Measurements from ENCODE around the gene ADAMTS17.

ADAMTS17 gene

DNA sequence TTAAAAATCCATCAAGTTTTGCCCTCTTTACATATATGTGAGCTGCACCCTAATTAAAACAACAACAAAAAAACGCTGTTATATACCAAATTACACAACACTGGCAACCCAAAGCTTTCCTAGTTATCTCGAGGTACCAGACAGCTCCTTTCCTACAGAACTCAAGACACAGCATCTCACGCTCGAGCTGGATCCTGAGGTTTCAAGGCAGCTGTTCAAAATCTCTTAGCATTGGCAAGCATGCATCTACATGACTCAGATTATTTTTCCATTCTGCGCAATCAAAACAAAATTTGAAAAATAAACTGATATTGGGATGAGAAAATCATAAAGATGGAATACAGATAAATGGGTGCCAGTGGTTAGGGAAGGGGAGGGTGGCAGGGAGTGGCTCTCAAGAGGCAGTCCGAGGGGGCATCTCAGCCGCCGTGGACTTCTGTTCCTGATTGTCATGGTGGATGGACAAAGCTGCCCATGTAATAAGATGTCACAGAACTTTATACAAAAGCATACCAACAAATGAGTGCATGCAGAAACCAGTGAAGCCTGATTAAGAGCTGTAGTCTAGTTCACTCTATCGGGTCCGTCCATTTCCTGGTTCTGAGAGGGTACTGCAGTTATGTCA lies 91.5 kb downstream of the ADAMTS17 start:
- no peak for DNase-seq (ENCODE audit: low read depth in 1 of 2, low spot score in 1 of 2)

DNA sequence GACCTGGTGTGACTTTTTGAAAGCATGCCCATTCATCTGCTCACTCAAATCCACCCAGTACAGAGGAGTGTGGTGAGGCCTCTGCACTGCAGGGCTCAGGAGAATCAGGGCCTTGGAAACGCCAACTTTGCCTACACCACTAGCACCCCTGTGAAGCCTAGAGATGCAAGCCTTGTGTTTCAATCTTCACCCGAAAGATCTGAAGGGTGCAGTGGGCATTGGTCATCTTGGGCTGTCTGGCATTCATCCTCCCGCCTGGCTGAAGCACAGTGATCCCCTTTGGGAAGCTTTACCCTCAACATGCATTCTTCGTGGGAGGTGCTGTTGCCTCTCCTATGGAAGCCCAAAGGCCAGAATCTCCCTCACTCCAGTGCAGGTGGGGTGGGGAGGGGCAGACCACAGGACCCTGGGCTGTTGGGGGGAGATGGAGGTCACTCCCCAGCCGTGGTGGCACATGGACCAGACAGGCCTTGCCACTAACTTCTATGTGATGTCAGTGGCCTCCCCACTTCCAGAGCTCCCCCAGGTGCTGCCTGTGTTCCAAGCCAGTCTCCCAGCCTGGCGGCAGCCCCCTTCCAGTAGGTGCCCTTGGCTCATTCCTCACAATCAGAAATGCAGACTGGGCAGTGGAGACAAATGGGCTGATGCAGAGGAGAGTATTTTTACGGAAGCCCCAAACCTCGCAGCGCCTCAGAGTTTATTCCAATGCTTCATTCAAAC lies 92.5 kb downstream of the ADAMTS17 start:
- no peak for DNase-seq (ENCODE audit: low read depth in 1 of 2, low spot score in 1 of 2)

DNA sequence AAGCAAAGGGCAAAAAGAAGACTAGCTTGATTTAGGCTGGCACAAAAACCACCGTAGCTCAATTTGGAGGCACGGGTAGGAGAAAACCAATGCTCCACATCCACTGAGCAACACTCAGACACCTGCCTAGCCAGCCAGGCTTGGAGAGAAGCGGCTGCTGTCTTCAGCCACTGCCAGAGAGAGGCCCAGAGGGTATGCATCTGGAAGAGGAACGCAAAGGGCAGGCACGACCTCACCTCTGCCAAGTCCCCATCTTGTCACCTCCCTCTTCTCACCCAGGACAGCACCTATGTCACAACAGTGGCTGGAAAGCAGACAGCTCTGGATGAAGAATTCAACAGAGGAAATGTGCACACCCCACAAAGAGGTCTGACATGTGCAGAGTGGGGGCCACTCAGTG lies 93.5 kb downstream of the ADAMTS17 start:
- DNase-seq (ENCODE audit: low read depth in 1 of 2, low spot score in 1 of 2): no peak

DNA sequence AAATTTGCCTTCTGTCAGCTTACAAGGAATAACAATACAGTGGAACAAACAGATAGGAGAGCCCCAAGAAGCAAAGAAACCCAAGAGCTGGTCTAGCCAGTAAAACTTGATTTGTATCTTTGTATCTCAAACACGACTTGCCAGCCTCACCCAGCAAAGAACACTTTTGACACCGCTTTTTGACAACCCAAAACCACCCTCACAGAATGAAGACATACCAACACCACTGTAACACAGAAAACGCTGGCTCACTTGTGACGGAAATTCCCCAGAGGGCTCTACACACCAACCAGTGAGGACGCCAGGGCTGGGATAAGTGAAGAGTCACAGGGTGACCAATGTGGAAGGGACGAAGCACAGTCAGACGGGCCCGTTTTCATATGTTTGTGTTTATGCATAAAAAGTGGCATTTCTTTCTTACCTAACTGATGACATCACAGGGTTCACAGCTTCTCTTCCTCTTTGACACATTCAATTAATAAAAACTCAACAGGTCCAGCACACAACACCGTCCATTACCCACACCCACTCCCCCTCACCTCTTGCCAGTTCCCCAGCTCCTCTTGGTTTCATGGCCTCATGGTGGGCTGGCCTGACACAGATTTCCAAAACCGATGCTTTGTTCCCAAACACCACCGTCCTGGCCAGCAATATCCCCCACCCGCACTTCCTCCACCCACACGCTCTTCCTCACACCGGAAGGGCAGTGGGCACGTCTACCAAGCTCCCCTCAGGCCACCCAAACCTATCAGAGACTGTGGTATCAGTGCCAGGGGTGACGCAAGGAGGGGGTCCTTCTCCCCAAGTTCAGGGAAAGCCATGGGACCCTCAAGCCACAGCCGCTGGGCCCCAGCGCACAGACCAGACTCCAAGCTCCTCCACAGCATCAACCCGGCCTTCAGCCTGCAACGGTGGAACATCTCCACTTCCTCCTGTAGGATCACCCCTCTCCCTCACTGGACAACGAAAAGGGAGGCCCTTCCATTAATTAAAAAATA lies 94.2 kb downstream of the ADAMTS17 start:
- no peak for DNase-seq (ENCODE audit: low read depth in 1 of 2, low spot score in 1 of 2)

DNA sequence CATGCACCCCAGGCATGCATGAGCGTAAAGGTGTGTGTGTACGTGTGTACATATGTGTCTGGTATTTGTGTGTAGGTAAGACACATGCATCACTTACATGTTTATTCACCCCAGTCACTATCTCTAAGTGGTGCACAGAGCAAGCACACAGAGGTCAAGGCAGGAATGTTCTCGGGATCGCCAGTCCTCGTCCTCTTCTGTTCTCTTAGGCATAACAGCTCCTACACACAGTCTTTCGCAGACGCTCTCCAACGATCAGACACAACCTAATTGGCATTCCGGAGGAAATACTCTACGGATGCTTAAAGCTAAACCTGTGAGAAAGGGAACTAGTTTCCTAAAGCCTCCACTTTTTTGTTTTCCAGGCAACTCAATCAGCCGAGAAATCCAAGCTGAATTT lies 95.9 kb downstream of the ADAMTS17 start:
- DNase-seq (ENCODE audit: low read depth in 1 of 2, low spot score in 1 of 2): no peak

DNA sequence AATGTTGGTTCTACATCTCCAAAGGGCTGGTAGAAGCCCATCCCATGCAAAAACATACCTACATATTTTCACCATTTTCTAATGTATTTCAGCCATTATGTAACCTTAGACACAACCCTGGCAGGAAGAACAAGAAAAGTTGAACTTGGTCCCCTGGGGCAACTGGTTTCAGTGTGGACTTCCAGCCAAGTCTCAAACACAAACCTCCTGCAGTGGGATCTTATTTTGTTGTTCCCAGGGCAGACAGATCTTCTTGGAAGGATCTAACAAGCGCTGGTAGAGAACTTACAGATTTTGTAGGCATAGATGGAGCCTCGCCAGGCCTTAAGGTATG lies 96.3 kb downstream of the ADAMTS17 start:
- no peak for DNase-seq (ENCODE audit: low read depth in 1 of 2, low spot score in 1 of 2)

DNA sequence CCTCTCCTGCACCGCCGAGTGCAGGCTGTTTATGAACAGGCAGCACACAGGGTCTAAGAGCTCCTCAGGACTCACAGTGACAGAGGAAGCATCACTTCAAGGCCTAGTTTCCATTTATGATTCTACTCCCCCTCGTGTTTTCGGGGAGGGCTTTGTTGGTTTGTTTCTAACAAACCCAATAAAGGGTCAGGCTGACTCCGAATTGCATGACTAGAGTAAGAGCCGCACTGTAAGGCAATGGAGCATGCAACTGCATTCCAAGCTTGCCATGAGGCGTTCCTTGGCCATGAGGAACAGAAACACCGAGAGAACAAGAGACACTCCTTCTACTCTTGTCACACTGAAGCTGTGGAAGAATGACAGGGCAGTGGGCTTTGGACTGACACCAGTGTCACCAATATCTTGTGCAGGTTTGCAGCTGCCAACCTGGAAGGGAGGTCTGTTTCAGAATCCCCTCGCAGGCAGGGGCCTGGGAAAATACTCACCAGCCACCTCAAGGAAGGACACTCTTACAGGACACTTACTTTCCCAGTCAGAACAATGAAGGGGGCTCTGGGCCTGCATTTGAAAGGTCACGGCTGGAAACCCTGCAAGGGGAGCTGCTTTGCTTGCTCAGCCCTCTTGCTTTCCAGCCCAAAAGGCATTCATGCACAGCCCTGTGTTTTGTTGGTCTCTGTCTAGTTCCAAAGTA lies 96.8 kb downstream of the ADAMTS17 start:
- DNase-seq (ENCODE audit: low read depth in 1 of 2, low spot score in 1 of 2): no peak

DNA sequence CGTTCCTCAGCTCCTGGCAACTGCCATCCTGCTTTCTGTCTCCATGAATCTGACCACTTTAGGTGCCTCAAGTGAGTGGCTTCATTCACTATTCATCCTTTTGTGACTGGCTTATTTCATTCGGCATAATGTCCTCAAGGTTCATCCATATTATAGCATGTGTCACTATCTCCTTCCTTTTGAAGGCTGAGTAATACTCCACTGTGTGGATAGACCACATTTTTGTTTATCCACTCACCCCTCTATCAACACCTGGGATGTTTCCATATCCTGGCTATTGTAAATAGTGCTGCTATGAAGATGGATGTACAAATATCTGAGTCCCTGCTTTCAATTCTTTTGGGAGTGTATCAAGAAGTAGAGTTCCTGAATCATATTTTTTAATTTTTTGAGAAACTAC lies 98.8 kb downstream of the ADAMTS17 start:
- DNase-seq (ENCODE audit: low read depth in 1 of 2, low spot score in 1 of 2): no peak

DNA sequence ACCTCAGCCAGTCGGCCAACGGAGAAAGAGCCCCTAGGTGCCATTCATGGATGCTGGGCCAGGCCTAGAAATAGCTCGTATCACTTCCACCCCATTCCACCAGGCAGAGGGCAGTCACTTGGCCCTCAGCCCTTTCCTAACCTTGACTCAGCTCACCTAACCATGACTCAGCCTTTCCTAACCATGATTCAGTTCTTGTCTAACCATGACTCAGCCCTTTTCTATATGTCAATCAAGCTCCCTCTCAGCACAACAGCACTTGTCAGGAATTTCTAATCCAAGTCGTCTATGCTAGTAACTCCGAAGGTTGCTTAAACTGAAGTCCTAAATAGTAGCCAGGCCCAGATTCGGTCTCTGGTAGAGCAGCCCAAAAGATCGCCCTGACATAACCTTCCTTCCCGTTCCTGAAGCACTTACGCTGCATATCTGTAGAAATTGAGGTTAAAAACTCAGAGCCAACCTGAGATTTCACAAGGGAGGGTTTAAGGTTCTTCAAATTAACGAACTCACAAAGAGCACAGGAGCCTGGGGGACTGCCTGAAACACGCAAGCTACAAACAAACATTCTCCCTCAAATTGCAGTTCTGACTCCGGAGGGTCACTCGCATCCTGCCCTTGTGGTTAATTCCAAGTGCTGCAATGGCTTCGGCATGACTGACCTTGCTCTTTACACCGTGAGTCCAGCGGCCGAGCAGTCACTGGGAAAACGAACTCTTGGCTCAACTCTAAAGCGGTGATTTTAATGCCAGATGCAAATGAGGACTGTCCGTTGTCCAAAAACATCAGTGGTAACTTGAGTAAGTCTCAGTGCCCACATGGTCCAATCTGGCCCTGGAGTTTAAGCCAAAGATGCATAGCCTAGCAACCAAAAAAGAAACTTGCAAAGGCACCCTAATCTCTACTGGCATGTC lies 99.9 kb downstream of the ADAMTS17 start:
- DNase-seq (ENCODE audit: low read depth in 1 of 2, low spot score in 1 of 2): no peak

DNA sequence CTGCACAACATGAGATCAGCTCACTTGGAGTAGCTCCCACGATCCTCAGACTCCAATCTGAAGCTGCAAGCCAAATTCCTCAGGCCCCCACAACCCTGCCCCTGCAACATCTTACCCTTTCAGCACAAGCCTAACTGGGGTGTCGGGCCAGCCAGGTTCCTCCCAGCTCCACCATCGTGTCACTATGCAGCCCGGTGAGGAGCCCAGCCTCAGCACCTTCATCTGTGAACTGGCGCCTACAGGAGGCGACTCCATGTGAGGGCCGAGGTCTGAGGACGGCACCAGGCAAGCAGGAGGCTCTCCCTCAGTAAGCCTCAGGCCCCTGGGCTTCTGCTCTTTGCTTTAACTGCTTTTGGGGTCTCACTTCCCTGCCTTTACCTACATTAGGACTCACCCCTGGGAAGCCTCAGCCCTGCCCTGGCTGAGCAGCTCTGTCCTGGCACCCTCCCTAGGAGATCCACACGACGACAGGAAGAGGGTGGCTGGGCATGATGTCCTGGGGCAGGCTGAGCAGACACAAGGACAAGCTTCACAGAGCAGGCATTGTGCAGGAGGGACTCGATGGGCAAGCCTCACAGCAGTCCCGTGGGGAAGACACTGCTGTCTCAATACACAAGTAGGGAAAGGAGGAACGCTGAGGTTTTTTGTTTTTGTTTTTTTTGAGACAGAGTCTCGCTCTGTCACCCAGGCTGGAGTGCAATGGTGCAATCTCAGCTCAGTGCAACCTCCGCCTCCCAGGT lies 104.6 kb downstream of the ADAMTS17 start:
- no peak for DNase-seq (ENCODE audit: low read depth in 1 of 2, low spot score in 1 of 2)

DNA sequence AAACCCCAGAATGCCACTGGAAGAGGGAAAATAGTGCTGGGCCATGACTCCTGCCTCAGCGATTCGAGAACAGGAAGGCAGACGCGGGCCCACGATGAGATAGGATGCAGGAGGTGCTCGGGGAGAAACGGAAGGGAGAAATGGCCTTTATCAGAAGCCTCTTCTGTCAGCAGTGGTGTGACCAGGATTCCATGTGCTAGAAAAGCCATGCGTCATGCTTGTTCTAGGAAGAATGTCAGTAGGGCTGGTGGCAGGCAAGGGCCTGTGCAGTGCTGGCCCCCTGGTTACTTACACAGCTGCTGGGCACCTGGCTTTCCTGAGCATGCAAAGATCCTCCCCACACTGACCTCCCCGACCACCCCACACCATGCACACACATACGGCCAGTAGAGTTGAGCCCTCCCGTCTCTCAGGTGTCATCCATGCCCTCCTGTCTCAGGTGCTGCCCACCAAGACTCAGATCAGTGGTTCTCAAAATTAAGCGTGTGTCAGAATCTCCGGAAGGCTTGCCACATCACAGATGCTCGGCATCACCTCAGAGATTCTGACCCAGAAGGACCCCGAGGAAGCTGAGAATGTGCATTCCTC lies 106.7 kb downstream of the ADAMTS17 start:
- DNase-seq (ENCODE audit: low read depth in 1 of 2, low spot score in 1 of 2): no peak

DNA sequence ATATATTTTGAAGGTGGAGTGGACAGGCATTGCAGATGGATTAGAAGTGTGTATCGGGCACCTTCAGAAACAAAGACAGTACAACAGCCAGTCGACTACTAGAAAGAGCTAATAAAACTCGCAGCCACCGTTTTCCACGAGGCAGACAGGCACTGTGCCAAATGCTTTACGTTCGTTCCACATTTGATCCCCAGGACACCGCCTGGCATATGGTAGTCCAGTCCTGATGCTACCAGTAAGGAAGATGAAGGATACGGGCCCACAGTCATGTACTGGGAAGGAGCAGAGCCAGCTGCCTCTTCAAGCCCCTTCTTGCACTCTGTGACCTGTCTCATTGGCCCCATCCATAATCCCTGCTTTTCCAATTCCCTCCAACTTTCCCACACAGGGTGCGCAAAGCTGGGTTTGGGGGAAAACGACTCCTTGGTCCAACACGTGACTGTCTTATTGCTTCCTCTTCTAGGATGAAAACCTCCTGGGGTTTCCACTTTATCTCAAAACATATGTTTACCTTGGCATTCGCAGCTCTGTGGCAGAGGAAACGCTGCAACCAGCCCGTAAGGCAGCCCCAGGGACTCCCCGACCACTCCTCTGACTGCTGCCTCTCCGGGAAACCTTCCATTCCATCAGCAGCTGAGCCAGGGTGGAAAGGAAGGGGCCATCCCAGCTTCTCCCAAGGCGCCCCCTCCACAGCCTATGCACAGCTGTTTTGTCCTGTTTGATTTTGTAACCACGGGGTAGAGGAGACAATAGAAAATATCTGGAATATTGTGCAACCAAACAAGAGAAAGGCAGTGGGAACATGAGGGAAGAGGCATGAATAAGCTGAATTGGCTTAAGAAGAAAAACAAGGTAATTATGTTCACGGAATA lies 107.4 kb downstream of the ADAMTS17 start:
- no peak for DNase-seq (ENCODE audit: low read depth in 1 of 2, low spot score in 1 of 2)

DNA sequence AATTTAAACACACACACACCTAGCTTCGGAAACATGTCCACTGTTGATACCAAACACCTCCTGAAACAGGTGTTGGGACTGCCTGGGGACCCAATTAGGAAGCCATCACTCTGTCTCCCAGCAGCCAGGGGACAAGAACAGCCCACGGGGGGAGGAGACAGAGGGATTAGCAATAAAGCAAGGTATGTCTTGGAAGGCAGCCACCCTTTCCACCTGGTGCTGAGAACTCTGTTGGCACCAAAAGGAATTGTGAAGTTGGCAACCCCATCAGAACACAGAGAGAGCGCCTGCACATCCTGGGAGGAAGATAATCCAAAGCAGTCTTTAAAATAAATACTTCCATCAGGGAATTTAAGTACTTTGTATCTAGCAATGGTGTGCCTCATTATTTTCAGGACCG lies 111.0 kb downstream of the ADAMTS17 start:
- DNase-seq (ENCODE audit: low read depth in 1 of 2, low spot score in 1 of 2): no peak

DNA sequence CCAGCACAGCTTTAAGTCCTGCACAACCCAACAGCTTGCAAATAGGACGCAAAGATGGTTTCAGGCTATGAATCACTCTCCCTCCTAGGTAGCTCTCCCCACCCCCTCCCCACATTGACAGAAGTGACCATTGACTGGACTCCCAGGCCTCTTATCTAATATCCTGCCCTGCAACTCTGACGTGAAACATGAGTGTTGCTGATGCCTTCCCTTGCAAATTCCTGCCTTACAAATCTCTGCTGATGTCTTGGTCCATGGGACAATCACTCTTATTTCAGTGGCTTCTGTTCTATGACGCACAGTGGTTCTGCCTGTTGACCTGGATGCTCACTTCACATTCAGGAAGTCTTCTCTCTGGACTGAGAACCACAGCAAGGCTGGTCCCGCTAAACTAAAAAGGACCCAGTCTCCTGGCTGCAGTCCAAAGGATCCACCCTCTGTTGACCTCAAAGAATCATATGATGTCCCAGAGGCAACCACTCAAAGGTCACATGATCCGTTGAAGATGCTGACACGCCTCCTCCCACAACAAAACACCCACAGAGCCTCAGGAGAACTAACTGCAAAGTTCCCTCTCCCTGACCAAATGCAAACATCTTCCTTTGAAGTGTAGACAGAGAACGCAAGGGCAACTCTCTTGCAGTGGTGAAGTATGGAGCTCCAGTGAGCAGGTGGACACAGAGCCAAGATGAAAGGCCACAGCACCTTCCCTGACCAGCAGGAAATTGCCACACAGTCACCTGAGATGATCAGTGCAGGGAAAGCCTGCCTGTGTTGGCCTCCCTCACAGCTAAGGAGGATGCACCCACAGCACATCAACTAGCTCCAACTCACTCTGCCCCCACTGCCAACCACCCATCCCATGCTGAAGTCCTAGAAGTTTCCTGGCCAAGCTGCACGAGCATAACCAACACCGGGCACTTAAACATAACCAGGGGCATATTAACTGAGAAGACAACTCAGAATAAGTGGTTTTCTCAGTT lies 112.3 kb downstream of the ADAMTS17 start:
- DNase-seq (ENCODE audit: low read depth in 1 of 2, low spot score in 1 of 2): no peak

DNA sequence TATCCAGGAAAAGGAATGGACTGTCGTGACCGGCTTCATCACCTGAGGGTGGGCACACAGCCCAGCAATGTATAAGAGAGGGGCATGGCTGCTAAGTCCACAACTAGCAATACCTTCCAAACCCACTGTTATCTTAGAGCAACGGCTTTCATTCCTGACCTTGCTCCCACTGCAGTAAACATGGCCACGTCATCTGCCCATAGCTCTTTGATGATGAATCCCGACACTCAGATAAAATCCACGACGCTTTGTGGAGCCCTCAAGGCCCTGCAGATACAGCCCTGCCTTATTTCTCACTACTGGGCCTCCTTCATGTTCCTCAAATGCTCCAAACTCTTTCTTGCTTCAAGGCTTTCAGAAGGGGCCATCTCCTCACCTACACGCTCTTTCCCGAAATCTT lies 114.0 kb downstream of the ADAMTS17 start:
- no peak for DNase-seq (ENCODE audit: low read depth in 1 of 2, low spot score in 1 of 2)

DNA sequence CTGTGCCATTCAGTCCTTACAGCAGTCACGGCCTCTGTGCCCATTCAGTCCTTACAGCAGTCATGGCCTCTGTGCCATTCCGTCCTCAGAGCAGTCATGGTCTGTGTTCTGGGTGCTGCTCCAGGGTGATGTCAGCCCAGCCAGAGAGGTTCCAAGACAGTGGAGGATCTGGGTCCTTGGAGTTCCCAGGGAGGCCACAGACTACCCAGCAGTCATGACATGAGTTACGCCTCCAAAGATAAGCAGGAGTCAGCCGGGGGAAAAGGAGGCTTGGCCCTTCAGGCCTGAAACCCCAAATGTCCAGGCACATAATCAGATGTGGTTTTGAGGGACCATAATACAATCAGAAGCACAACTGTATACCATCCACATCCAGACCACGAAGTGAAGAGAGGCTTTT lies 115.7 kb downstream of the ADAMTS17 start:
- no peak for DNase-seq (ENCODE audit: low read depth in 1 of 2, low spot score in 1 of 2)

Data from stimulated activated CD4-positive, alpha-beta T cell treated with anti-CD3 and anti-CD28 coated beads, Interleukin-15, amount 100 ng/mL, for 1 hour (primary cell).